Activated CD4-positive, alpha-beta memory T cell treated with anti-CD3 and anti-CD28 coated beads for 36 hours (primary cell): ENCODE results near the gene CARD19. TPM values are rescaled to one million over a fixed set of nuclear protein-coding genes. Genes with fewer than 3 reads are reported as not detected.
"Not testable (repeated sequence)": the region's sequence is repeated elsewhere in the genome, so short reads cannot be mapped to it uniquely, and the experiment has no call there.

ENCODE experiments used
- CTCF ChIA-PET: fragments of 350-600 bp; sonication (Branson Sonifier 250); formaldehyde crosslinking; loops from one replicate; lab custom pipeline; 2021; ENCODE audit warnings: antibody characterized with exemption, inconsistent platforms; lab: Charles Lee
- POLR2A ChIA-PET: fragments of 350-600 bp; sonication (Branson Sonifier 250); formaldehyde crosslinking; loops from one replicate; lab custom pipeline; 2021; ENCODE audit warnings: antibody characterized with exemption; lab: Charles Lee
- DNase-seq: peaks from one replicate; pipeline ENCODE4 v3.0.0-alpha.2; 2020
- H3K27ac Mint-ChIP-seq: one replicate; pipeline ENCODE4 v1.8.0; 2021; ENCODE audit warnings: mixed read lengths
- H3K27me3 Mint-ChIP-seq: one replicate; pipeline ENCODE4 v1.8.0; 2021; ENCODE audit warnings: mixed read lengths
- H3K36me3 Mint-ChIP-seq: one replicate; pipeline ENCODE4 v1.8.0; 2021; ENCODE audit warnings: mixed read lengths
- H3K4me1 Mint-ChIP-seq: one replicate; pipeline ENCODE4 v1.8.0; 2021; ENCODE audit warnings: low read depth, mixed read lengths
- H3K4me3 Mint-ChIP-seq: one replicate; pipeline ENCODE4 v1.8.0; 2021; ENCODE audit warnings: mild to moderate bottlenecking, mixed read lengths
- H3K9me3 Mint-ChIP-seq: one replicate; pipeline ENCODE4 v1.8.0; 2021; ENCODE audit warnings: mixed read lengths
- intact Hi-C: fragments of 100-400 bp; cut with micrococcal nuclease; formaldehyde crosslinking; loops from one replicate; pipeline ENCODE4 v1.15.1; 2023
- total RNA-seq, 2 experiments: library from RNA; stranded (reverse); gene quantifications; one replicate each; pipeline ENCODE4 v1.2.3, GENCODE V29; 2021

Gene CARD19
- total RNA-seq, 2 experiments from 2014 or later: 77.9 to 80.0 TPM

DNA sequence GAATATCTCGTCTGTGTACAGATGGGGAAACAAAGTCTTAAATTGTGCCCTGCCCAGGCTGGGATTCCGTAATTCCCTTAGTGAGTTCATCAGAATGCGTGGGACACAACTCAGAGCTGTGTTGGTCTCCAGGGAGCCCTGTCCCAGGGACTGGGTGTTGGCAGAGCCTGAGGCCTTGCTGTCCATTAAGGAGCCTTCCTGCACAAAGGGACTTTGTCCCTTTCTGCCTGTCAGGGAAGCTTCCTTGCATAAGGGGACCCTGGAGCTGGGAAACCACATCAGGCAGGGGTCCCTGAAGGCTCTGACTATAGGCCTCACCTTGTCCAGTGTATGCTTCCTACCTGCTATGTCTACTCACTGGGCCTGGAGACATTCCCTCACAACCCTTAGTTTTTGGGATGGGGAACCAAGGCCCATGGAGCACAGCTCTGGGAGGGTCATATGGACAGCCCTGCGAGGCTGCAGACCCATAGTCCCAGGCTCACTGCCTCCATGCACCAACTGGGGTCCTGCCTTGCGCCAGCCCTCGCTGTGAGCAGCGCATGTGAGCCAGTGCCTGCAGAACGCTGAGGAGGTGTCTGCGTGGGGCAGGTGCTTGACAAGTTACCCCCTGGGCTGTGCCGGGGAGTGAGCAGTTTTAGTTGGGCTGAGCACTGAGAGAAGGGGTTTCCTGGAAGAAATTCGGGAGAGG, 1.6 kb downstream of the CARD19 start:
- ChIA-PET CTCF (interaction anchor here (1.9 to 5.6 kb wide), 3 partner anchors 11 to 141 kb away, joined by 6 to 39 read pairs (median 10); no protein-coding TSS in a partner anchor), POLR2A (interaction anchor here (0.8 to 1.8 kb wide), 3 partner anchors 9 to 132 kb away, joined by 3 to 6 read pairs (median 5); no protein-coding TSS in a partner anchor)
- peaks cover 2% of the 10 kb centered on the region for H3K9me3 Mint-ChIP-seq
- no peaks in the 10 kb centered on the region for H3K27me3 Mint-ChIP-seq
- H3K4me3 Mint-ChIP-seq: peak overlapping the region; percentile 88
- H3K27ac Mint-ChIP-seq: peak overlapping the region; percentile 86
- intact Hi-C loops: loop anchor here (2.0 to 10.0 kb wide), 7 partner anchors 37 to 470 kb away; partner anchors contain the start of genes BICD2, FAM120A, FAM120AOS and NINJ1
- no peak for DNase-seq
- H3K36me3 Mint-ChIP-seq: peaks cover 10% of the 10 kb centered on the region
- peaks cover 66% of the 10 kb centered on the region for H3K4me1 Mint-ChIP-seq

DNA sequence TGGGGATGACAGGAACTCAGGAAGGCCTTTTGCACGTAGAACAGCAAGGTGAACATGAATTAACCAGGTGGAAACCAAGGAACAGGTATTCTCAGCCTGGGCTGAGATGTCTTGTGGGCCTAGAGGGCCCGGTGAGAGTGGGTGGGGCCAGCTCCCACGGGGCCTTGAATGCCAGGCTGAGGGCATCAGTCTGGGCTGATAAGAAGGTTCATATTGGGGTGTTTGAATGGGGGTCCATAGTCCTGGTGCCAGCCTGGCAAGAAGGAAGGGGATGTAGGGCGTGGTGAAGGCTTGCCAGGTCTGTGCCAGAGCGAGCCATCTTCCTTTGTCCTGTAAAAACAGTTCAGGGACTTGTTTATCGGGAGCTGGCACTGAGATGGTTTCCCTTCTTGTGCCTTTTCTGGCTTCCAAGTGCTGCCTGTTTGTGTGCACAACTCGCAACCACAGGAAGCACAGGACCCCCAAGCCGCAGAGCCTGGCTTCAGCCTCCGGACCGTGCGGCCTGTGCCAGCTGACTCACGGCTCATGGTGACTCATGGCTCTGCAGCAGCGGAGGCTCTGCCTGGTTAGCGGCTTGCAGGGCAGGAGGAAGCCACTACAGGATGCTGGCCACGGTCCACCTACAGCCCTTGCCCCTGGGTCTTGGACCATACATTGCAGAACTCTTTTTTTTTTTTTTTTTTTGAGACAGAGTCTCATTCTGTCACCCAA, 2.4 kb downstream of the CARD19 start:
- Mint-ChIP-seq H3K27ac (peak overlapping the region; percentile 86), H3K4me1 (peaks cover 64% of the 10 kb centered on the region), H3K36me3 (peaks cover 11% of the 10 kb centered on the region), H3K9me3 (peaks cover under 1% of the 10 kb centered on the region), H3K4me3 (peak overlapping the region; percentile 88), H3K27me3 (no peaks in the 10 kb centered on the region)
- intact Hi-C loops: loop anchor here (5.0 to 10.0 kb wide), 5 partner anchors 131 to 469 kb away; partner anchors contain the start of genes BICD2, FAM120A, FAM120AOS and ZNF484
- DNase-seq: peak; percentile 84
- ChIA-PET POLR2A (interaction anchor here (0.5 to 1.8 kb wide), 2 partner anchors 8 to 118 kb away, joined by 4 to 5 read pairs; no protein-coding TSS in a partner anchor), CTCF (interaction anchor here (0.8 to 5.6 kb wide), 4 partner anchors 10 to 141 kb away, joined by 3 to 39 read pairs (median 8); no protein-coding TSS in a partner anchor)

GRCh38 chr9:93099551-93100275, 3.7 kb downstream of the CARD19 start:
- intact Hi-C loops: loop anchor here (5.0 to 10.0 kb wide), 5 partner anchors 132 to 468 kb away; partner anchors contain the start of genes BICD2, FAM120A, FAM120AOS and ZNF484
- Mint-ChIP-seq H3K4me3 (peak overlapping the region; percentile 88), H3K36me3 (peaks cover 23% of the 10 kb centered on the region), H3K27me3 (no peaks in the 10 kb centered on the region), H3K9me3 (peaks cover 12% of the 10 kb centered on the region), H3K27ac (peak overlapping the region; percentile 35), H3K4me1 (peaks cover 61% of the 10 kb centered on the region)
- CTCF ChIA-PET: interaction anchor here (2.4 to 5.6 kb wide), 2 partner anchors 9 to 97 kb away, joined by 6 to 39 read pairs; no protein-coding TSS in a partner anchor
- POLR2A ChIA-PET: no interaction called here
- no peak for DNase-seq

GRCh38 chr9:93100276-93100636, 4.2 kb downstream of the CARD19 start:
- peaks cover 64% of the 10 kb centered on the region for H3K4me1 Mint-ChIP-seq
- no peak overlapping the region for H3K27ac Mint-ChIP-seq
- POLR2A ChIA-PET: no interaction called here

DNA sequence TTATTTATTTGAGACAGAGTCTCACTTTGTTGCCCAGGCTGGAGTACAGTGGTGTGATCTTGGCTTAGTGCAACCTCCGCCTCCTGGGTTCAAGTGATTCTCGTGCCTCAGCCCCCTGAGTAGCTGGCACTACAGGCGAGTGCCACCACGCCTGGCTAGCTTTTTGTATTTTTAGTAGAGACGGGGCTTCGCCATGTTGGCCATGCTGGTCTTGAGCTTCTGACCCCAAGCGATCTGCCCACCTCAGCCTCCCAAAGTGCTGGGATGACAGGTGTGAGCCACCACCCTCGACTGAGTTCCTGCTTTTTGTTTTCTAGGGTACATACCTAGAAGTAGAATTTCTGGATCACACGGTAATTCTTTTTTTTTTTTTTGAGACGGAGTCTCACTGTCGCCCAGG, 5.1 kb downstream of the CARD19 start:
- DNase-seq, H3K4me3 Mint-ChIP-seq, H3K27me3 Mint-ChIP-seq, H3K27ac Mint-ChIP-seq, intact Hi-C loops: not testable (repeated sequence)
- ChIA-PET CTCF (interaction anchor here (0.6 to 0.7 kb wide), 2 partner anchors 37 to 574 kb away, joined by 3 read pairs; no protein-coding TSS in a partner anchor), POLR2A (interaction anchor here (0.6 kb wide), 1 partner anchor 139 kb away, joined by 3 read pairs; no protein-coding TSS in a partner anchor)
- Mint-ChIP-seq H3K9me3 (peaks cover 14% of the 10 kb centered on the region), H3K36me3 (peaks cover 28% of the 10 kb centered on the region), H3K4me1 (peaks cover 72% of the 10 kb centered on the region)

More at GRCh38 chr9:93100276-93100636, 4.2 kb downstream of the CARD19 start:
- DNase-seq: no peak
- H3K27me3 Mint-ChIP-seq: no peaks in the 10 kb centered on the region
- H3K4me3 Mint-ChIP-seq: no peak overlapping the region
- H3K36me3 Mint-ChIP-seq: peaks cover 28% of the 10 kb centered on the region
- intact Hi-C loops: no loop called here
- CTCF ChIA-PET: no interaction called here
- H3K9me3 Mint-ChIP-seq: peaks cover 14% of the 10 kb centered on the region

DNA sequence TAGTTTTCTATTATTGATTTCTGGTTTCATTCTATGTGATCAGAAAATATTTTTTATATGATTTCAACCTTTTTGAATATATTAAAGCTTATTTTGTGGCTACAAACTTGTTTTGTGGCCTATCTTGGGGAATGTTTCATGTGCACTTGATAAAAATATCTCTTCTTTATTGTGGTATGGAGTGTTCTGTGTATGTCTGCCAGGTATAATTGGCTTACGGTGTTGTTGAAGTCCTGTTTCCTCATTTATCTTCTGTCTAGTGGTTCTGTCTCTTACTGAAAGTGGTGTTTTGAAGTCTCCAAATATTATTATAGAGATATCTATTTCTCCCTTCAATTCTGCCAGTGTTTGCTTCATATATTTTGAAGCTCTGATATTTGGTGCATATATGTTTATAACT, 9.6 kb downstream of the CARD19 start:
- Mint-ChIP-seq H3K36me3 (peaks cover 32% of the 10 kb centered on the region), H3K27me3 (no peaks in the 10 kb centered on the region), H3K4me1 (peaks cover 71% of the 10 kb centered on the region), H3K9me3 (peaks cover 14% of the 10 kb centered on the region), H3K4me3 (no peak overlapping the region), H3K27ac (peak overlapping the region; percentile 23)
- POLR2A ChIA-PET: no interaction called here
- CTCF ChIA-PET: interaction anchor here (0.6 to 6.7 kb wide), 4 partner anchors 13 to 215 kb away, joined by 3 to 80 read pairs (median 6); no protein-coding TSS in a partner anchor
- DNase-seq: no peak
- intact Hi-C loops: no loop called here

GRCh38 chr9:93107151-93107824, 11.3 kb downstream of the CARD19 start:
- Mint-ChIP-seq H3K27ac (peak overlapping the region; percentile 77), H3K27me3 (no peaks in the 10 kb centered on the region), H3K36me3 (peaks cover 31% of the 10 kb centered on the region), H3K9me3 (peaks cover 14% of the 10 kb centered on the region), H3K4me1 (peaks cover 65% of the 10 kb centered on the region), H3K4me3 (no peak overlapping the region)
- intact Hi-C loops: no loop called here
- ChIA-PET CTCF (interaction anchor here (1.1 to 6.7 kb wide), 9 partner anchors 10 to 459 kb away, joined by 3 to 80 read pairs (median 11); partner anchors contain the start of gene CARD19), POLR2A (interaction anchor here (0.6 to 1.3 kb wide), 4 partner anchors 10 to 271 kb away, joined by 3 to 5 read pairs (median 3); no protein-coding TSS in a partner anchor)
- no peak for DNase-seq

DNA sequence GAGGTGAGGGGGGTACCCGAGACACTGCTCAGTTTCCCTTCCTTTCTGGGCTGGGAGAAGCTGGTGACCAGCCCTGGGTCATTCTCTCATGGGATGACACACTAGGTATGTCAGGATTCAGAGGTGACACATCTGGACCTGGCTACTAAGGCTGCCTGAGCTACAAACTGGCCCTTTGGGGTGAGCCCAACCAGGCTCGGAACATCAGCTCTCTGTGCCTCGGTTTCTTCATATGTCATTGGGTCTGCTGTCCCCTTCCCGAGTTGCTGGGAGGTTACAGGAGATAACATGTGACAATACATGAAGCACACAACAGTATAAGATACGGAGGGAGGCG, 11.8 kb downstream of the CARD19 start:
- peaks cover 30% of the 10 kb centered on the region for H3K36me3 Mint-ChIP-seq
- peaks cover 14% of the 10 kb centered on the region for H3K9me3 Mint-ChIP-seq
- intact Hi-C loops: loop anchor here (1.0 to 2.0 kb wide), 3 partner anchors 41 to 105 kb away; no protein-coding TSS in a partner anchor
- H3K27me3 Mint-ChIP-seq: no peaks in the 10 kb centered on the region
- ChIA-PET POLR2A (interaction anchor here (0.7 to 1.4 kb wide), 3 partner anchors 13 to 87 kb away, joined by 3 to 6 read pairs (median 3); partner anchors contain the start of gene NINJ1), CTCF (interaction anchor here (1.1 to 6.7 kb wide), 11 partner anchors 11 to 459 kb away, joined by 3 to 80 read pairs (median 11); partner anchors contain the start of gene CARD19)
- no peak for DNase-seq
- no peak overlapping the region for H3K4me3 Mint-ChIP-seq
- H3K27ac Mint-ChIP-seq: peak overlapping the region; percentile 77
- H3K4me1 Mint-ChIP-seq: peaks cover 60% of the 10 kb centered on the region

- H3K4me3 Mint-ChIP-seq: no peak overlapping the region
Observed at GRCh38 chr9:93108291-93109041, 12.4 kb downstream of the CARD19 start.

More at GRCh38 chr9:93108291-93109041, 12.4 kb downstream of the CARD19 start:
- intact Hi-C loops: loop anchor here (1.0 to 2.0 kb wide), 4 partner anchors 40 to 194 kb away; no protein-coding TSS in a partner anchor
- Mint-ChIP-seq H3K4me1 (peaks cover 55% of the 10 kb centered on the region), H3K9me3 (peaks cover 12% of the 10 kb centered on the region), H3K27ac (peak overlapping the region; percentile 77), H3K36me3 (peaks cover 31% of the 10 kb centered on the region), H3K27me3 (no peaks in the 10 kb centered on the region)
- POLR2A ChIA-PET: interaction anchor here (0.7 to 1.5 kb wide), 3 partner anchors 12 to 44 kb away, joined by 3 to 6 read pairs (median 5); partner anchors contain the start of gene NINJ1
- peak; percentile 82 for DNase-seq
- CTCF ChIA-PET: interaction anchor here (0.6 to 6.7 kb wide), 49 partner anchors 11 to 396 kb away, joined by 3 to 80 read pairs (median 5); partner anchors contain the start of genes CARD19 and NINJ1
